HepG2 (cell line): ENCODE results near the gene SPCS2. TPM values are rescaled to one million over a fixed set of nuclear protein-coding genes. Genes with fewer than 3 reads are reported as not detected.
A peak's percentile ranks its signal among the peaks of the same experiment; 100 is the strongest.

Source experiments
- DNMT1 ChIP-seq: sonication (generic); formaldehyde crosslinking; IDR thresholded peaks from 2 replicates; pipeline ENCODE4 v1.5.1; 2020; ENCODE audit warnings: mild to moderate bottlenecking, missing genetic modification reagents
- FOXK2 ChIP-seq: fragments of 450-650 bp; IDR thresholded peaks from 2 replicates; pipeline ENCODE4 v1.6.1; 2016
- GATAD1 ChIP-seq: IDR thresholded peaks from 2 replicates; pipeline ENCODE4 v1.6.1; 2016; ENCODE audit warnings: missing genetic modification reagents, missing compliant biosample characterization
- HOXD1 ChIP-seq: sonication (generic); formaldehyde crosslinking; IDR thresholded peaks from 2 replicates; pipeline ENCODE4 v1.5.0; 2020; ENCODE audit warnings: missing genetic modification reagents
- KLF15 ChIP-seq: sonication (generic); formaldehyde crosslinking; IDR thresholded peaks from 2 replicates; pipeline ENCODE4 v1.8.1; 2023; ENCODE audit warnings: borderline replicate concordance, mild to moderate bottlenecking, inconsistent platforms, missing genetic modification reagents, mixed read lengths
- MXD4 ChIP-seq: IDR thresholded peaks from 2 replicates; pipeline ENCODE4 v1.6.1; 2016; ENCODE audit warnings: mild to moderate bottlenecking, missing biosample characterization, missing genetic modification reagents
- MYC ChIP-seq: sonication (generic); formaldehyde crosslinking; IDR thresholded peaks from 2 replicates; pipeline ENCODE4 v1.9.0; 2021; ENCODE audit warnings: missing genetic modification reagents, borderline replicate concordance
- SRSF9 ChIP-seq: fragments of 200-400 bp; formaldehyde crosslinking; IDR thresholded peaks from 2 replicates; pipeline ENCODE4 v1.6.1; 2018; ENCODE audit warnings: borderline replicate concordance, mild to moderate bottlenecking, low read depth, low read length; ENCODE audit not compliant: insufficient read depth, poor library complexity, severe bottlenecking
- YY1 ChIP-seq: IDR thresholded peaks from 2 replicates; pipeline ENCODE4 v1.6.1; 2011; ENCODE audit warnings: low read length, low read depth, moderate library complexity, mild to moderate bottlenecking; ENCODE audit not compliant: insufficient read depth, insufficient replicate concordance
- ZC3H13 ChIP-seq: sonication (generic); formaldehyde crosslinking; IDR thresholded peaks from 2 replicates; pipeline ENCODE4 v1.8.1; 2023; ENCODE audit warnings: mild to moderate bottlenecking, missing genetic modification reagents, moderate library complexity
- ZFP37 ChIP-seq: sonication (generic); formaldehyde crosslinking; IDR thresholded peaks from 2 replicates; pipeline ENCODE4 v1.4.0; 2020; ENCODE audit warnings: missing genetic modification reagents, borderline replicate concordance
- ZFX ChIP-seq: sonication (generic); formaldehyde crosslinking; IDR thresholded peaks from 2 replicates; pipeline ENCODE4 v1.4.0; 2020; ENCODE audit warnings: mild to moderate bottlenecking, low read depth, missing genetic modification reagents, moderate library complexity
- ZNF224 ChIP-seq: sonication (generic); formaldehyde crosslinking; IDR thresholded peaks from 2 replicates; pipeline ENCODE4 v1.5.0; 2020; ENCODE audit warnings: mild to moderate bottlenecking, missing genetic modification reagents
- ZNF33B ChIP-seq: sonication (generic); formaldehyde crosslinking; IDR thresholded peaks from 2 replicates; pipeline ENCODE4 v1.5.1; 2020; ENCODE audit warnings: mild to moderate bottlenecking, missing genetic modification reagents
- ZNF431 ChIP-seq: sonication (generic); formaldehyde crosslinking; IDR thresholded peaks from 2 replicates; pipeline ENCODE4 v1.9.0; 2022; ENCODE audit warnings: missing genetic modification reagents, low read depth, mild to moderate bottlenecking, borderline replicate concordance
- ZNF557 ChIP-seq: sonication (generic); formaldehyde crosslinking; IDR thresholded peaks from 2 replicates; pipeline ENCODE4 v1.4.0; 2020; ENCODE audit warnings: missing genetic modification reagents
- polyA plus RNA-seq, 8 experiments: library from polyadenylated mRNA; depleted of rRNA in 3 of 8; stranded (reverse) in 7 of 8; unstranded in 1 of 8; fragments of >200 nt; fragmentation: Illumina TruSeq in 4 of 8; extraction: Trizol in 4 of 8; gene quantifications; 2 replicates each; pipeline versions ENCODE4 v1.2.1 to v1.2.3, GENCODE V29; 2011 to 2016; ENCODE audit warnings: low read depth in 4 of 8, missing spikeins in 1 of 8, mixed read lengths in 1 of 8; ENCODE audit not compliant: insufficient read depth in 1 of 8
- total RNA-seq, 5 experiments: library from RNA; depleted of rRNA; stranded (reverse); fragments of >200 nt; fragmentation: Illumina TruSeq; extraction: Trizol; gene quantifications; 2 replicates each; pipeline ENCODE4 v1.2.3, GENCODE V29; 2016; ENCODE audit warnings: low read depth in 1 of 5
- TF ChIP-seq, protein P1 (sequence below): sonication (generic); formaldehyde crosslinking; IDR thresholded peaks from 2 replicates; pipeline ENCODE4 v1.4.0; 2020; ENCODE audit warnings: missing genetic modification reagents
- TF ChIP-seq, protein P2 (sequence below): sonication (generic); formaldehyde crosslinking; conservative IDR thresholded peaks from 2 replicates; pipeline ENCODE4 v1.8.0; 2022; ENCODE audit warnings: low read depth, missing genetic modification reagents
- TF ChIP-seq, protein P3 (sequence below): IDR thresholded peaks from 2 replicates; pipeline ENCODE4 v1.6.1; 2016; ENCODE audit warnings: low read depth, missing genetic modification reagents, missing compliant biosample characterization
- TF ChIP-seq, protein P4 (sequence below): IDR thresholded peaks from 2 replicates; pipeline ENCODE4 v1.6.1; 2018; ENCODE audit warnings: missing genetic modification reagents, mild to moderate bottlenecking, missing compliant biosample characterization

SPCS2 gene
- total and polyA plus RNA-seq, 2 of the 13 experiments (the other 11 are each of a cell fraction or from before 2014, with no cell fraction given): 87.3 to 142 TPM

DNA sequence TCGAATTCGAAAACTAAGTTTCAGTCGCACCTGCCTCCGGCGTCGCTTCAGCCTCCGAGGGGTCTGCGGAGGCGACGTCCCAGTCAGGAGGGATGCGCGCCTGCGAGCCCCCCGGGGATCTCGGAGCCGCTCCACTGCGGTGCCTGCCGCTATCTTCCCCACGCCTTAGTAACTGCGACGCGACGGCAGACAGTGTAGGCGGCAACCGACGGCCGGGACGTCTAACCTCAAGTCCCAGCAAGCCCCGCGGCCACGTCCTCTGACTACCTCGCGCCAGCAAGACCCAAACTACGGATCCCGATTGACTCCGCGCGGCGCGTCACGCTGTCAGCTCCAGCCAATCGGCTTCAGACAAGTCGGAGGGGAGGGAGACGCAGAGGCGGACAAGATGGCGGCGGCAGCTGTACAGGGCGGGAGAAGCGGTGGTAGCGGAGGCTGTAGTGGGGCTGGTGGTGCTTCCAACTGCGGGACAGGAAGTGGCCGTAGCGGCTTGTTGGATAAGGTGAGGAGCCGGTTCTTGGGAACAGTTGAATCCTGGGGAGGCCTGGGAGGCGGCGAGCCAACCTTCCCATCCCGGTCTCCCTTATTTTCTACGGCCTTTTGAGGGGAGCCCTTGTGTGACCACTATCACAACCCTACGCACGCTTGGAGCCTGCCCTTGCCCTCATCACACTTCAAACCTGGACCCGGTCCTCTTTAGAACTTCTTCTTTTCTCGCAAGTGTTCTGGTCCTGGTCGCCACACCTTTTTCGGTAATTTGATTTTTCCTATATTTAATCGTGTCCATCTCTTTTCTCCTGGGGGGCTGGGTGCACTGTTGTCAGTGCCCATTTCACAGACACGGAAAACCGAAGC lies at the start of gene SPCS2, which contains the start of gene XRRA1 (continued):
- TF ChIP-seq, protein P1, sequence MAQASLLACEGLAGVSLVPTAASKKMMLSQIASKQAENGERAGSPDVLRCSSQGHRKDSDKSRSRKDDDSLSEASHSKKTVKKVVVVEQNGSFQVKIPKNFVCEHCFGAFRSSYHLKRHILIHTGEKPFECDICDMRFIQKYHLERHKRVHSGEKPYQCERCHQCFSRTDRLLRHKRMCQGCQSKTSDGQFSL (CRISPR knock-in tag): no peak
- TF ChIP-seq SRSF9: no peak
- TF ChIP-seq MYC (CRISPR knock-in tag): peak; percentile 87
- TF ChIP-seq ZNF33B (CRISPR knock-in tag): no peak
- TF ChIP-seq ZC3H13 (CRISPR knock-in tag): no peak
- peak; percentile 100 for TF ChIP-seq ZFX (CRISPR knock-in tag)
- TF ChIP-seq, protein P2, sequence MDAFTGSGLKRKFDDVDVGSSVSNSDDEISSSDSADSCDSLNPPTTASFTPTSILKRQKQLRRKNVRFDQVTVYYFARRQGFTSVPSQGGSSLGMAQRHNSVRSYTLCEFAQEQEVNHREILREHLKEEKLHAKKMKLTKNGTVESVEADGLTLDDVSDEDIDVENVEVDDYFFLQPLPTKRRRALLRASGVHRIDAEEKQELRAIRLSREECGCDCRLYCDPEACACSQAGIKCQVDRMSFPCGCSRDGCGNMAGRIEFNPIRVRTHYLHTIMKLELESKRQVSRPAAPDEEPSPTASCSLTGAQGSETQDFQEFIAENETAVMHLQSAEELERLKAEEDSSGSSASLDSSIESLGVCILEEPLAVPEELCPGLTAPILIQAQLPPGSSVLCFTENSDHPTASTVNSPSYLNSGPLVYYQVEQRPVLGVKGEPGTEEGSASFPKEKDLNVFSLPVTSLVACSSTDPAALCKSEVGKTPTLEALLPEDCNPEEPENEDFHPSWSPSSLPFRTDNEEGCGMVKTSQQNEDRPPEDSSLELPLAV (CRISPR knock-in tag): no peak
- TF ChIP-seq HOXD1 (CRISPR knock-in tag): peak; percentile 26; the same call in 1 of the 2 replicates
- peak; percentile 97 for TF ChIP-seq YY1
- peak; percentile 92 for TF ChIP-seq GATAD1 (CRISPR knock-in tag)
- TF ChIP-seq, protein P3, sequence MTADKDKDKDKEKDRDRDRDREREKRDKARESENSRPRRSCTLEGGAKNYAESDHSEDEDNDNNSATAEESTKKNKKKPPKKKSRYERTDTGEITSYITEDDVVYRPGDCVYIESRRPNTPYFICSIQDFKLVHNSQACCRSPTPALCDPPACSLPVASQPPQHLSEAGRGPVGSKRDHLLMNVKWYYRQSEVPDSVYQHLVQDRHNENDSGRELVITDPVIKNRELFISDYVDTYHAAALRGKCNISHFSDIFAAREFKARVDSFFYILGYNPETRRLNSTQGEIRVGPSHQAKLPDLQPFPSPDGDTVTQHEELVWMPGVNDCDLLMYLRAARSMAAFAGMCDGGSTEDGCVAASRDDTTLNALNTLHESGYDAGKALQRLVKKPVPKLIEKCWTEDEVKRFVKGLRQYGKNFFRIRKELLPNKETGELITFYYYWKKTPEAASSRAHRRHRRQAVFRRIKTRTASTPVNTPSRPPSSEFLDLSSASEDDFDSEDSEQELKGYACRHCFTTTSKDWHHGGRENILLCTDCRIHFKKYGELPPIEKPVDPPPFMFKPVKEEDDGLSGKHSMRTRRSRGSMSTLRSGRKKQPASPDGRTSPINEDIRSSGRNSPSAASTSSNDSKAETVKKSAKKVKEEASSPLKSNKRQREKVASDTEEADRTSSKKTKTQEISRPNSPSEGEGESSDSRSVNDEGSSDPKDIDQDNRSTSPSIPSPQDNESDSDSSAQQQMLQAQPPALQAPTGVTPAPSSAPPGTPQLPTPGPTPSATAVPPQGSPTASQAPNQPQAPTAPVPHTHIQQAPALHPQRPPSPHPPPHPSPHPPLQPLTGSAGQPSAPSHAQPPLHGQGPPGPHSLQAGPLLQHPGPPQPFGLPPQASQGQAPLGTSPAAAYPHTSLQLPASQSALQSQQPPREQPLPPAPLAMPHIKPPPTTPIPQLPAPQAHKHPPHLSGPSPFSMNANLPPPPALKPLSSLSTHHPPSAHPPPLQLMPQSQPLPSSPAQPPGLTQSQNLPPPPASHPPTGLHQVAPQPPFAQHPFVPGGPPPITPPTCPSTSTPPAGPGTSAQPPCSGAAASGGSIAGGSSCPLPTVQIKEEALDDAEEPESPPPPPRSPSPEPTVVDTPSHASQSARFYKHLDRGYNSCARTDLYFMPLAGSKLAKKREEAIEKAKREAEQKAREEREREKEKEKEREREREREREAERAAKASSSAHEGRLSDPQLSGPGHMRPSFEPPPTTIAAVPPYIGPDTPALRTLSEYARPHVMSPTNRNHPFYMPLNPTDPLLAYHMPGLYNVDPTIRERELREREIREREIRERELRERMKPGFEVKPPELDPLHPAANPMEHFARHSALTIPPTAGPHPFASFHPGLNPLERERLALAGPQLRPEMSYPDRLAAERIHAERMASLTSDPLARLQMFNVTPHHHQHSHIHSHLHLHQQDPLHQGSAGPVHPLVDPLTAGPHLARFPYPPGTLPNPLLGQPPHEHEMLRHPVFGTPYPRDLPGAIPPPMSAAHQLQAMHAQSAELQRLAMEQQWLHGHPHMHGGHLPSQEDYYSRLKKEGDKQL (CRISPR knock-in tag): peak; percentile 60; the same call in 1 of the 2 replicates
- peak; percentile 93 for TF ChIP-seq MXD4 (CRISPR knock-in tag)
- 0 out of 2 replicates have a peak, but pooled peaks have one; percentile 19 for TF ChIP-seq ZFP37 (CRISPR knock-in tag)
- TF ChIP-seq, protein P4, sequence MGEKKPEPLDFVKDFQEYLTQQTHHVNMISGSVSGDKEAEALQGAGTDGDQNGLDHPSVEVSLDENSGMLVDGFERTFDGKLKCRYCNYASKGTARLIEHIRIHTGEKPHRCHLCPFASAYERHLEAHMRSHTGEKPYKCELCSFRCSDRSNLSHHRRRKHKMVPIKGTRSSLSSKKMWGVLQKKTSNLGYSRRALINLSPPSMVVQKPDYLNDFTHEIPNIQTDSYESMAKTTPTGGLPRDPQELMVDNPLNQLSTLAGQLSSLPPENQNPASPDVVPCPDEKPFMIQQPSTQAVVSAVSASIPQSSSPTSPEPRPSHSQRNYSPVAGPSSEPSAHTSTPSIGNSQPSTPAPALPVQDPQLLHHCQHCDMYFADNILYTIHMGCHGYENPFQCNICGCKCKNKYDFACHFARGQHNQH (CRISPR knock-in tag): 0 out of 2 replicates have a peak, but pooled peaks have one; percentile 50
- no peak for TF ChIP-seq FOXK2
- no peak; the same call in 1 of the 2 replicates for TF ChIP-seq KLF15 (CRISPR knock-in tag)
- peak; percentile 86; the same call in 1 of the 2 replicates for TF ChIP-seq ZNF224
- peak; percentile 74; the same call in 1 of the 2 replicates for TF ChIP-seq ZNF431 (CRISPR knock-in tag)
- TF ChIP-seq ZNF557 (CRISPR knock-in tag): no peak
- TF ChIP-seq DNMT1 (CRISPR knock-in tag): no peak
